HK-2 (cell line): ENCODE results near the gene ELP2.
A peak's percentile ranks its signal among the peaks of the same experiment; 100 is the strongest.
"Not testable (repeated sequence)": the region's sequence is repeated elsewhere in the genome, so short reads cannot be mapped to it uniquely, and the experiment has no call there.

Experiments used
- DNase-seq: peaks from one replicate; pipeline ENCODE4 v3.0.0-alpha.2; 2018; ENCODE audit not compliant: unreplicated experiment

Gene ELP2

GRCh38 chr18:36160959-36161371 lies 31.3 kb downstream of the ELP2 start:
- no peak for DNase-seq

GRCh38 chr18:36162981-36163380 lies 33.3 kb downstream of the ELP2 start:
- DNase-seq, result no peak

GRCh38 chr18:36167692-36168218 lies 38.1 kb downstream of the ELP2 start:
- DNase-seq, result no peak

GRCh38 chr18:36168296-36168695 lies 38.6 kb downstream of the ELP2 start:
- DNase-seq, result not testable (repeated sequence)

DNA sequence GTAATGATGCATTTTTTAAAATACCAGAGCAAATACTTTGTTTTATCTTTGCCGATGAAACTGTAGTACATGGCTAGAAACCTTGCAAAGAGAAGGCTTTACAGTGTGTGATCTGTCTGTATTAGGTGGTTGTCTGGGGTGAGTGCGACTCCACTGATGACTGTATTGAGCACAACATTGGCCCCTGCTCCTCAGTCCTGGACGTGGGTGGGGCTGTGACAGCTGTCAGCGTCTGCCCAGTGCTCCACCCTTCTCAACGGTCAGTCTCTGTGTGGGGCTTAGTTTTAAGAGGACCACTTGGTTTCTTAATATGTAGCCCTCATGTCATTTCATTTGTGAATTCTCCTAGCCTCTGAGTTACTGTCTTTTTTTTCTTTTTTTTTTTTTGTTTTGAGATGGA lies 40.2 kb downstream of the ELP2 start:
- no peak for DNase-seq

GRCh38 chr18:36175481-36175880 lies 45.8 kb downstream of the ELP2 start:
- DNase-seq, result no peak

DNA sequence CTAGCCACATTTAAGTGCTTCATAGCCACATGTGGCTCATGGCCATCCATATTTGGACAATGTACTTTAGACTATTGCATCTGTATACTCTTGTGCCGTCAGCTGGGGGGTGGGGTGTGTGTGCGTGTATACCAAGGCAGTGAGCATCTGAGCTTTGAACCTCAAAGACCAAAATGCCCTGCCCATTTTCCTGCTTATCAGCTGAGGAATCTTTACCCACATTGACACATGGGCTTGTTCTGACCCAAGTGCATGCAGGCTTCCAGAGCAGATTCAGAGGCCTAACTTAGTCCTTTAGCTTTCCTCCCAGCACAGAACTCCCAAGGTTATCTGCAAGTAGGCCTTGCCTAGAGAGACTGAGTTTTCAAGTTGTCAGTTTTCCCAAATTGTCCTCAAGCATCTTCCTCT lies 46.5 kb downstream of the ELP2 start:
- no peak for DNase-seq

DNA sequence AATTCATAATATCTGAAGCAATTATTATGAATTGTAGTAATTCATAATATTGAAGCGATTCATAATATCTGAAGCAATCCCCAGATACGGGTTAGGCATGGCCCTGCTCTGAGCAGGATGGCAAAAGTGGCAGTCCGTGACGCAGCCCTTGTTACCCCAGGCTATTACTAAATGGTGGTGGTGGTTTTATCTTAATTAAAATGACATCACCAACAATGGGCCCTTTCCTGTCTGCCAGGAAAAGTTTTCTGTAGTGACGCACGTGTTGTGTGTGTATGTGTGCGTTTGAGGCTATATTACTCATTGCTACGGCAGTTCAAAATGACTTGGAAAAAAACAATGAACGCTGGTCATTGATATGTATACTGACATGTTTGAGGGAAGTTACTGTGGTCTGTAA lies 47.0 kb downstream of the ELP2 start:
- no peak for DNase-seq

GRCh38 chr18:36177913-36178312 lies 48.2 kb downstream of the ELP2 start:
- no peak for DNase-seq

GRCh38 chr18:36179562-36180355 lies 50.1 kb downstream of the ELP2 start:
- DNase-seq, result no peak

GRCh38 chr18:36181441-36181840 lies 51.7 kb downstream of the ELP2 start:
- no peak for DNase-seq

DNA sequence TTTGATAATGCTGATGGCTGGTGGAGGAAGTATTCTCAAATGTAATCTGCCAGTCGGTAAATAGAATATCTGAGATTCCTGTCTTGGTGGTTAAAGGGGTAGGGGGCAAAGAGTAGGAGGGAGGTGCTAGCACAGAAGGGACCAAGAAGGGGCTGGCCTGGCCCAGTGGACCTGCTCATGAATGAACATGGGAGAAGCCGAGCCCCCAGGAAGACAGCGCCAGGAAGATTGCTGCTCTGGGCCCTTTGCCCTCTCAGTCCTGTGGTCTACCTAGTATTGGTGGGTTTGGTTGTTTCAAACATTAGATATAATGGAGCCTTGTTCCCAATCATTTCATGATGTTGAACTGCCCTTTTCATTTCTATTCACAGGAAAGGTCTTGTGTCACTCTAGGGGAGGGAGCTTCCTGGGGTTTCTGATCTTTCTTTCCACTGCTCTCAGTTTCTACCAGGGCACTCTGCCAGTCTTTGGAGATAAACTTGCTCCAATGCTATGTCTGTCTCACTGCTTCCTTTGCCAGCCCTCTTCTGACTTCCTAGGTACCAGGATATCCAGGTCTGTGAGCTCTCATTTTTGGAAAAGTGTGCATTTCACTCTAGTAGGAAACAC lies 52.3 kb downstream of the ELP2 start:
- no peak for DNase-seq

DNA sequence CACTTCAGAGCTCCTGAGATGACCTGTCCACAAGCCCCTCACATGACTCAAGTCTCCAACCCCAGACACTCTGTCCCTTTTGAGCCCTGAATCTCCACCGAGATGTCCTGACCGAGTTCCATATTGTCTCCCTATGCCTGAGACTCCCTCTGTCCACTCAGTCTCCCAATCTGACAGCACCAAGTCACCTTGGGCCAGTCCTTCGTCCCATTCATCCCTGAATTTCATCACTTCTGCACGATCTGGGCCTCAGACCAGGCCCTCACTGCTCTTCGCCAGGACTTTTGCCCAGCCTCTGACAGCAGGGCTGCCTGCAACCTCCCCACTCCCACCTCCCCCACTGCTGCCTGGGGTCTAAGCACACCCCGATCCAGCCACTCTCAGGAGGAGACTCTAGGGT lies 53.3 kb downstream of the ELP2 start:
- DNase-seq, result no peak

GRCh38 chr18:36183987-36184386 lies 54.3 kb downstream of the ELP2 start:
- no peak for DNase-seq

DNA sequence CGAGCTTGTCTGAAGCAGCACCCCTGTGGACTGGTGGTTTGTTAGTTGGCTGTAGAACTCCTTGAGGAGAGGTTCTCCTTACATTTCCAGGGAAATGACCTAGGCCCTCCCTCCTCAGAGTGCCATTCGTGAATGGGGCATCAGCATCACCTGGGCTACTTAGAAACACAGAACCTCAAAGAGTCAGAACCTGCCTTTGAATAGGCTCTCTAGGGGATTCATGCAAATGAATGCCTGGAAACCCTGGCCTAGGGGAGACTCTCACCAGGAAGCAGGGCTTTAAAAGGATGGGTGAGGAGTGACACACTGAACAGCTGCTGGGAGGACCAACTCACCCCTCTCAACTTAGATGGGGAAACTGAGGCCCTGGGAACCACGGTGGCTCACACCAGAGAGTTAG lies 55.5 kb downstream of the ELP2 start:
- no peak for DNase-seq

GRCh38 chr18:36185901-36186460 lies 56.3 kb downstream of the ELP2 start:
- no peak for DNase-seq

GRCh38 chr18:36186461-36187192 lies 56.9 kb downstream of the ELP2 start:
- DNase-seq, result peak; percentile 35

- DNase-seq, result peak; percentile 76
Measured at GRCh38 chr18:36187193-36187825, 57.6 kb downstream of the ELP2 start, which contains the start of gene MOCOS. Gene MOCOS, plus strand, starts transcription at chr18:36187497. Its CDS starts 43 bp downstream, at chr18:36187540.

GRCh38 chr18:36187826-36188721 lies 58.4 kb downstream of the ELP2 start:
- DNase-seq, result peak; percentile 61

- no peak for DNase-seq
Measured at GRCh38 chr18:36188916-36189315, 59.2 kb downstream of the ELP2 start.

DNA sequence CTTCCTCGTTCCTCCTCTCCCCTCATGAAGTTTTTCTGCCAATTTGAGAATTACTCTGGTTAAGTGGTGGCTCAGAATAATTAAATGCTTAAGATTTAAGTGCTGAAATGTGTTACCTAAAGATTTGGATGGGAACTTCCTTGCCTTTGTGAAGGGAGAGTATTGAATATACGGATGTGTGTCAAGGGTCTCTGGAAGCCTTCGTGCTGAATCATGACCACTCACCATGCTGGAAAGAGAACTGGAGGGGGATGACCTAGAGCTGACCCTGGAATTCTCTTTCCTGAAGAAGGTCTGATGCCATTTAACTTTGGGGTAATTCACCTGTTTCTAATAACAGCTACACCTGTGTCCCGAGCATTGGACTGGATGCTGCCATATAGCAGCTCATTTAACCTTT lies 59.8 kb downstream of the ELP2 start:
- no peak for DNase-seq
